IPS DF 4.7 (cell line): ENCODE data around the gene RAB3GAP1.

Source experiments
- DNase-seq: peaks from one replicate; pipeline ENCODE4 v3.0.0-alpha.2; 2013; ENCODE audit warnings: low spot score; ENCODE audit errors: extremely low read depth

The RAB3GAP1 gene

DNA sequence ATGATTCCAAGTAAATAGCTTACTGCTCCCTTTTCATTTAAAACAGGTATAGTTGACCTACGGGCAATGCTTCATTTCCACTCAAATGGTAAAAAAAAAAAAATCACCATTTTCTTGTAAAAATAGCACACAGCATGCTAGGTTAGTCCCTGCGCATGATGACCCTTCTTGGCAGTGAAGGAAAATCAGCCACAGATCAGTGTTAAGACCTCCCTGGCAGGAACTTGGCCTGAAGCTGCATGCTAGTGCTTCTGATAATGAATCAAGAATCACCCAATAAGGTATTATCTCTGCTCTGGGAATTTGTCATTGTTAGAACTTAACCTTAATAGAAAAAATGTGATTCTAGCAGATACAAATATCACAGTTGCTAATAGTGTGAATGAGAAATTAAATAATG, 166.3 kb downstream of the RAB3GAP1 start:
- no peak for DNase-seq

- no peak for DNase-seq
Measured at GRCh38 chr2:135219226-135219625, 167.1 kb downstream of the RAB3GAP1 start.
